ENCODE data around the gene ETV5. TPM values are rescaled to one million over a fixed set of nuclear protein-coding genes. Genes with fewer than 3 reads are reported as not detected.

The ETV5 gene
- total and polyA plus RNA-seq, 2 of the 4 experiments (the other 2 are of a cell fraction), result 15.7 to 20.1 TPM

- H3K9me3 ChIP-seq (ENCODE audit: control insufficient read depth, insufficient read depth, low read length), result no peaks in the 10 kb centered on the region
- no peaks in the 10 kb centered on the region for H3K79me1 ChIP-seq (ENCODE audit: low read depth in 1 of 2, low read length in 2 of 2)
- no peak overlapping the region for H3K18ac ChIP-seq (ENCODE audit: low read depth, low read length)
- H3K27me3 ChIP-seq (ENCODE audit: control insufficient read depth, insufficient read depth, low read length), result peaks cover 2% of the 10 kb centered on the region; the same call in 1 of the 2 replicates
- no peak overlapping the region for H2AFZ ChIP-seq (replicated peaks; ENCODE audit: low read length, poor library complexity)
- H2BK5ac ChIP-seq (ENCODE audit: low read depth, low read length, poor library complexity, severe bottlenecking), result no peak overlapping the region
- H3K23ac ChIP-seq (ENCODE audit: low read depth, low read length), result no peak overlapping the region
- peaks cover 3% of the 10 kb centered on the region; the same call in 1 of the 2 replicates for H3K9me1 ChIP-seq (ENCODE audit: insufficient read depth, low read length)
- no peak overlapping the region for H3K4me3 ChIP-seq (ENCODE audit: insufficient read depth, low read depth, low read length)
- H4K8ac ChIP-seq (ENCODE audit: low read depth in 2 of 2, low read length in 2 of 2), result no peak overlapping the region
- TF ChIP-seq ELK1 (IDR thresholded peaks at IDR 0.05; ENCODE audit: borderline replicate concordance, low read depth, low read length), result no peak
- TF ChIP-seq CHD1 (IDR thresholded peaks at IDR 0.05; ENCODE audit: low read depth, low read length), result no peak
- TF ChIP-seq RCOR1 (IDR thresholded peaks at IDR 0.05; ENCODE audit: insufficient replicate concordance, low read length), result no peak
- TF ChIP-seq MAFK (IDR thresholded peaks at IDR 0.05; ENCODE audit: low read depth, low read length), result no peak
- TF ChIP-seq POLR2A (IDR thresholded peaks at IDR 0.05; ENCODE audit: low read depth, low read length), result no peak
- TF ChIP-seq BHLHE40 (IDR thresholded peaks at IDR 0.05; ENCODE audit: low read depth, low read length), result no peak
- TF ChIP-seq USF2 (IDR thresholded peaks at IDR 0.05; ENCODE audit: low read depth, low read length), result no peak
- TF ChIP-seq RAD21 (IDR thresholded peaks at IDR 0.05; ENCODE audit: low read length), result no peak
- TF ChIP-seq SMC3 (IDR thresholded peaks at IDR 0.05; ENCODE audit: low read depth, low read length), result no peak
- no peak for TF ChIP-seq CTCF (conservative IDR thresholded peaks at IDR 0.05; ENCODE audit: low read depth, low read length)
- no peak for TF ChIP-seq CEBPB (IDR thresholded peaks at IDR 0.05; ENCODE audit: low read depth, low read length)
- no peak for TF ChIP-seq NFE2L2 (IDR thresholded peaks at IDR 0.05; ENCODE audit: low read depth, low read length)
- TF ChIP-seq FOS (IDR thresholded peaks at IDR 0.05; ENCODE audit: low read depth, low read length), result no peak
- no peak for TF ChIP-seq RFX5 (IDR thresholded peaks at IDR 0.05; ENCODE audit: low read depth, low read length)
- no peak for TF ChIP-seq MXI1 (IDR thresholded peaks at IDR 0.05; ENCODE audit: borderline replicate concordance, low read depth, low read length)
- TF ChIP-seq MAZ (IDR thresholded peaks at IDR 0.05; ENCODE audit: borderline replicate concordance, low read depth, low read length), result no peak
- no peak overlapping the region for H3K14ac ChIP-seq (replicated peaks; ENCODE audit: low read depth, low read length)
- no TSS peak for BruUV-seq (replicated peaks)
- H3K4me1 ChIP-seq (ENCODE audit: control insufficient read depth, insufficient read depth, low read length), result peaks cover 7% of the 10 kb centered on the region
- in situ Hi-C loops (cut with MboI; ENCODE audit: low sequenced_read_pairs), result no loop called here
- no peak overlapping the region for H3K4ac ChIP-seq (ENCODE audit: low read depth, low read length)
- intact Hi-C loops (cut with micrococcal nuclease), result no loop called here
- H3K36me3 ChIP-seq (ENCODE audit: control insufficient read depth, insufficient read depth, low read length), result peaks cover 18% of the 10 kb centered on the region
- DNase-seq, result peak; percentile 53
- no peak overlapping the region for H3K56ac ChIP-seq (ENCODE audit: extremely low read depth, insufficient read depth, low read length)
- H2BK20ac ChIP-seq (ENCODE audit: low read depth, low read length), result no peak overlapping the region
- no peak overlapping the region for H3K4me2 ChIP-seq (ENCODE audit: low read depth, low read length)
- dilution Hi-C loops (cut with HindIII; ENCODE audit: low sequenced_read_pairs, unreplicated experiment), result no loop called here
- H2BK120ac ChIP-seq (ENCODE audit: low read depth, low read length), result no peak overlapping the region
- no peak overlapping the region for H3K27ac ChIP-seq (ENCODE audit: insufficient read depth, low read length)
- no peak overlapping the region for H4K91ac ChIP-seq (ENCODE audit: insufficient read depth, low read depth, low read length)
- POLR2A ChIA-PET (ENCODE audit: unreplicated experiment), result no interaction called here
- 33% methylated on average over 3 of the region's 12 CpGs; no CpG with 5 or more reads in 1 of the 2 experiments for WGBS, 2 experiments (ENCODE audit: extremely low coverage in 2 of 2, insufficient read length in 1 of 2)
- H2BK15ac ChIP-seq (ENCODE audit: low read depth, low read length), result no peak overlapping the region
- H3K9ac ChIP-seq (ENCODE audit: low read depth, low read length), result no peak overlapping the region
- H4K5ac ChIP-seq (ENCODE audit: low read depth, low read length), result no peak overlapping the region
- no peaks in the 10 kb centered on the region for H4K20me1 ChIP-seq (ENCODE audit: insufficient read depth, low read length)
- CTCF ChIA-PET, result interaction anchor here (0.7 kb wide), 1 partner anchor 169 kb away, joined by 3 read pairs; no protein-coding TSS in a partner anchor
- peak; percentile 44 for ATAC-seq (ENCODE audit: low read depth)
- peak overlapping the region; percentile 34 for H2AK9ac ChIP-seq (replicated peaks; ENCODE audit: low read depth, low read length, poor library complexity)
- no peak overlapping the region for H2AK5ac ChIP-seq (ENCODE audit: low read depth, low read length)
Measured at GRCh38 chr3:186044968-186045367, 63.9 kb downstream of the ETV5 start.

All from IMR-90 (cell line).